Measurements from ENCODE around the gene TM4SF1.
A peak's percentile ranks its signal among the peaks of the same experiment; 100 is the strongest.

TM4SF1 gene
- long read RNA-seq, donor 1, transcript TM4SF1-201 (5 exons, 1,771 nt) = major isoform, 53 of 55 reads
- long read RNA-seq, donor 1, partial matches to known transcripts = 0 of 55 reads
- long read RNA-seq, donor 1, other reads (novel, unspliced or antisense) = 0 of 55 reads
- long read RNA-seq, donor 2, transcript TM4SF1-201 (5 exons, 1,771 nt) = major isoform, 41 of 41 reads
- long read RNA-seq, donor 2, partial matches to known transcripts = 0 of 41 reads
- long read RNA-seq, donor 2, other reads (novel, unspliced or antisense) = 0 of 41 reads
- long read RNA-seq, donor 3, transcript TM4SF1-201 (5 exons, 1,771 nt) = major isoform, 27 of 40 reads
- long read RNA-seq, donor 3, partial matches to known transcripts = 12 of 40 reads
- long read RNA-seq, donor 3, other reads (novel, unspliced or antisense) = 0 of 40 reads
- long read RNA-seq, donor 4, transcript TM4SF1-201 (5 exons, 1,771 nt) = major isoform, 20 of 22 reads
- long read RNA-seq, donor 4, partial matches to known transcripts = 0 of 22 reads
- long read RNA-seq, donor 4, other reads (novel, unspliced or antisense) = 0 of 22 reads
- long read RNA-seq, donor 5, transcript TM4SF1-201 (5 exons, 1,771 nt) = major isoform, 26 of 28 reads
- long read RNA-seq, donor 5, partial matches to known transcripts = 0 of 28 reads
- long read RNA-seq, donor 5, other reads (novel, unspliced or antisense) = 0 of 28 reads
- long read RNA-seq, donor 6, transcript TM4SF1-201 (5 exons, 1,771 nt) = major isoform, 37 of 42 reads
- long read RNA-seq, donor 6, partial matches to known transcripts = 5 of 42 reads
- long read RNA-seq, donor 6, other reads (novel, unspliced or antisense) = 0 of 42 reads
- long read RNA-seq, donor 7, transcript TM4SF1-201 (5 exons, 1,771 nt) = major isoform, 58 of 65 reads
- long read RNA-seq, donor 7, partial matches to known transcripts = 7 of 65 reads
- long read RNA-seq, donor 7, other reads (novel, unspliced or antisense) = 0 of 65 reads
- long read RNA-seq, donor 8, transcript TM4SF1-201 (5 exons, 1,771 nt) = major isoform, 35 of 36 reads
- long read RNA-seq, donor 8, partial matches to known transcripts = 0 of 36 reads
- long read RNA-seq, donor 8, other reads (novel, unspliced or antisense) = 0 of 36 reads

DNA sequence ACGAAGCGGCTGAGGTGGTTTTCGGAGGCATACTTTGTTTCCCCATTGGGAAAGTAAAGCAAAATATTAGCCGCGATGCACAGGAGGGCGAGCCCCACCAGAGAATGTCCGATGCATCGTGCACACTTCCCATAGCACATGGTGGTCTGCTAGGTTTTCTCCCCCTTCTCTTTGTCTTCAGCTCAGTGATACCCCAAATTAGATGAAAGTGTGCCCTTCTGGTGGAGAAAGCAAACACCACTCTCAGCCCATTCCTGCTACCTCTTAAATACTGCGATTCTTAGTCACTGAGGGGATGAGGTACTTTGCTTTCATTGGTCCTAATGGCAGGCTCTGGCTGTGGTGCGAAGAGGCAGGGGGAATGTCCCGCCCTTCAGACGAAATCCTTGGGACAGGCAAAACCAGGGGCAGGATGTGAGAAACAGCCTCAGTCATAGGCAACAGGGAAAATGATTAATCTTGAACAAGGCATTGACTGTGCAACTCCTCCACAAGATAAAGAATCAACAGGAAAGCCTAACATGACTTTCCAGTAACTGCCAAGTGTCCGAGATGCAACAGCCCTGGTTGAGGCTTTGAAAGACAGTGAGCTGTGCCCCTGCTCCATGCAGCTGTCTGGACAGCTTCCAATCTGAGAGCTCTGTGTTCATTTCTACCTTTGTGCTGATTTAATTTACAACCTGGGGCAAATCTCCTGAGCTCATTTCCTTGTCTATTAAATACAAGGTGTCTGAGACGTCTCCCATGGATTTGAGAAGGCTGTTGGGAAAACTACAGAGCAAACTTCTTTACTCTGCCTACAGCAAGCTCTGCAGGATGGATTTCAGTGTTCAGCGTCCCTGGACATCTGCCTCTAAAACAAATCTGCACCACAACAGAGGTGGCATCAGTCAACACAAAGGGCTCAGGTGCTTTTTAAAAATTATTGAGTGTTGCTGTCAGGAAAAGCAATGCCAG is at the start of gene TM4SF1:
Gene TM4SF1 (minus strand): TSS at position 242 of the 957 bp plus-strand sequence. CDS start 102 bp downstream, at position 140.
- DNase-seq = peak; percentile 46

GRCh38 chr3:149426325-149426724 is 48.9 kb upstream of the TM4SF1 start:
- DNase-seq = no peak

- no peak for DNase-seq
Observed at GRCh38 chr3:149424918-149425317, 47.5 kb upstream of the TM4SF1 start.

GRCh38 chr3:149421764-149422163 is 44.3 kb upstream of the TM4SF1 start:
- DNase-seq = no peak

DNA sequence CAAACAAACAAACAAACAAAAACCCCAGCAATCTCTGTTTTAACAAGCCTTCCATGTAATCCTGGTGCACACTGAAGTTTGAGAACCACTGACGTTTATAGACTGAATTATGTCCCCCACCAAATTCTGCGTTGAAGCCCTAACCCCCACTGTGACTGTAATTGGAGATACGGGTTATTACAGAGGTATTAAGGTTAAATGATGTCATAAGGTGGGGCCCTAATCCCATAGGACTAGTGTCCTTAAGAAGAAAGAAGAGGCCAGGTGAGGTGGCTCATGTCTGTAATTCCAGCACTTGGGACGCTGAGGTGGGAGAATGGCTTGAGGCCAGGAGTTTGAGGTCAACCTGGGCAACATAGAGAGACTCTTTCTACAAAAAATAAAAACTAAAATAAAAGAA is 42.4 kb upstream of the TM4SF1 start:
- no peak for DNase-seq

DNA sequence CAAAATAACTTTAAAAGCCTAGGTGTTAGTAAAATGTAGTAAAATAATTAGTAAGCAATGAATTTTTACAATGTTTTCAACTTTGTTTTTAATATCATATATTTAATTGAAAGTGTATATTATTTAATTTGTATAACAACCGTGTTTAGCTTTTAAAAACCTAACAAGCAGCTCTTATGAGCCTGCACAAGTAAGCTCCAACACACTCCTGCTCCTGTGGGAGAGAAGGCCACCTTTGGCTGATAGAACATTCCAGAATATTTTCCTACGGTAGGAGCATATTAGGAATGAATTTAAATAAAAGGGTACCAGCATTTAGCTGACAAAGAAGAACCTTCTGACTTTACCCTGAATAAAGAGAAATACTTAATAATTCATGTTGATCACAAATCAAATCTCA is 40.3 kb upstream of the TM4SF1 start:
- DNase-seq = no peak

DNA sequence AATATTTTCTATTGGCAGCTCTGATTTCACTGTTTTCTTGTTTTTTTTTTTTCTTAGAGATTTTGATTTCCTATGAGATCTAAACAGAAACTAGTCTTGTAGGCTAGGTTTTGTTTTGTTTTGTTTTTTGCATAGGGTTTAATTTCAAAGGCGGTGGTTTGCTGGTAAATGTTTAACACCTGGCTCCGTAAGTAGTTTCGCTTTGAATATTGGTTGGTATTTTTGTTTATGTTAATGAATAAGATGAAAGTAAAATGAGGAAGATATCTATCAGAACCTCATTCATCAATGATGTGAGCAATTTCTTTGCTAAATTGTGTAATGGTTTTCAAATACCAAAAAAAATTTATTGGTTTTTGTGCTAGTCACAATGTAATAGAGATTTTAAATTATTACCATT is 39.7 kb upstream of the TM4SF1 start:
- no peak for DNase-seq

- no peak for DNase-seq
Observed at GRCh38 chr3:149415484-149415883, 38.0 kb upstream of the TM4SF1 start.

DNA sequence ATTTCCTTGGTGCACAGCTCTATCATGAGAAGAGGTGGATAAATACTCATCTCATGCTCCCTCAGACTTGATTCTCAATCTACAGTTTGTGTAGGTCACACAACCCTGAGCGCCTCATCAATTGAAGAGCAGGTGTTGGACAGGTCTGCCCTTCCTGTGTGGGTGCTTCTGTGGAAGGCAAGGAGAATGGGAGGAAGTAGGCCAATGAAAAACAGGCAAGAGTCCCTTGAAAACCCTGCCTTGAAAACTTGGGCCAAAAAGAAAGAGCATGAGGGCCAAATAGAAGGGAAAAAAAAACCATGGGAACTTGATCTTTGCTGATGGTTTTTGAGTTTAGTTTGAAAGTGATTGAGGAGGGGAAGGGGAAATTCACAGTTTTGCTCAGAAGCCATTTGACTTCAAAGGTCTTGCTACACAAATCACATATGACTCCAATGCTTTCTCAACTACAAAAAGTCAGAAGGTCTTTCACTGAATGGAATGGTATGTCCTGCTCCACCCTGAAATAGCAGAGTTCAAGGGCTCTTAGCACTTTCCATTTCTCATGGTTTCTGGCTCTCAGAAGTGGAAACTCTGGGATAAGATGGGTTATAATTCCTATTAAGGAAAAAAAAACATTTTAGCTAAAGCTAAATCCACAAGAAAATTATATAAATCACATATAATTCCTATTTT is 37.2 kb upstream of the TM4SF1 start:
- no peak for DNase-seq

DNA sequence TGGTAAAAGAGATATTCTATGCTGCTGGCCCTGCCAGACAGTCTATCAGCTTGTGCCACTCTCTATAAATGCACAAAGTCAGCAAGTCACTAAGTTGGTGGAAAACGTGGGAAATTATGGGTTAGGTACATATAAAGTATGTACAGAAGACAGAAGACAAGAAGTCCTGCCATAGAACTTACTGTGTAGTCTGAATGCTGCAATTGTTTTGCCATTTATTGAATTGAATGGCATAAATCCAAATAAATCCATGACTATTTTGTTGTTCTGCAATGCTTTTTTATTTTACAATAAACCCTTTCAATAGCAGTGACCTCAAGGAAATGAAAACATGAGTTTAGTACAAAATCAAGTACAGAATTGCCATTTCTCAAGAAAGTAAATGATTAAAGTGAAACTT is 34.1 kb upstream of the TM4SF1 start:
- DNase-seq = no peak

- no peak for DNase-seq
Observed at GRCh38 chr3:149409351-149409750, 31.9 kb upstream of the TM4SF1 start.

GRCh38 chr3:149407898-149408297 is 30.4 kb upstream of the TM4SF1 start:
- DNase-seq = no peak

GRCh38 chr3:149406244-149406752 is 28.8 kb upstream of the TM4SF1 start:
- no peak for DNase-seq

- no peak for DNase-seq
Observed at GRCh38 chr3:149403443-149403842, 26.0 kb upstream of the TM4SF1 start.

DNA sequence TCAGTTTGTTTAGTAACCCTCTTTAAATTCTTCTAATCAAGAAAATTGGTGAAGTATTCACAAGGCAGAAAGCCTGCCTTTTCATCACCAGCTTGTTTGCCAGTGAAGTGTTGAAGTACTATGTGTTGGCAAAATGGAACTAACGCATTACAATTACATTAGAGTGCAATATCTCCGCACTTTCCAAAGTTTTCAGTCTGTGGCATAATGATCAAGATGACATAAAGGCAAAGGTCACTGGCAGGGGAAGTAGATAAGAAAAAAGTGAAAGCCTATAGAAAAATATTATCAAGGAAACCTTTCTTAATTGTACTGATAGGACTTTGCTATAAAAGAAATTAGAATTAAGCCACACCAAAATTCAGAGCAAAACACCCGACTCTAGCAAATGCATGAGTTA is 25.0 kb upstream of the TM4SF1 start:
- no peak for DNase-seq

- no peak for DNase-seq
Observed at GRCh38 chr3:149401926-149402310, 24.5 kb upstream of the TM4SF1 start.

- no peak for DNase-seq
Observed at GRCh38 chr3:149401212-149401925, 23.9 kb upstream of the TM4SF1 start.

GRCh38 chr3:149400645-149401044 is 23.2 kb upstream of the TM4SF1 start:
- DNase-seq = no peak

DNA sequence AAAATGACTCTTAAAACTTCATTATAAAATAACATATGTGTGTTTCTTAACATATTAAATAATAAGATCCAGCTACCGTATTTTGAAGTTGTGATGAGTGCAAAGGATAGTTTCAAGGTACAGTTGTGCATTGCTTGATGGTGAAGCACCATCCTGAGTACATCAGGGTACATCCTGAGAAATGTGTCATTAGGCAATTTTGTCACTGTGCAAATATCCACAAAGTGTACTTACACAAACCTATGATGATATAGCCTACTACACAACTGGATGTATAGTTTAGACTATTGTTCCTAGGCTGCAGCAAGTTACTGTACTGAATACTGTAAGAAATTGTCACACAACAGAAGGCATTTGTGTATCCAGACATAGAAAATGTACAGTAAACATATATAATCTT is 20.8 kb upstream of the TM4SF1 start:
- DNase-seq = no peak

- no peak for DNase-seq
Observed at GRCh38 chr3:149397528-149397927, 20.1 kb upstream of the TM4SF1 start.

All from right kidney (tissue), 9 donors.